Neural cell (in vitro differentiated cells): ENCODE measurements around the gene YIF1B. TPM values are rescaled to one million over a fixed set of nuclear protein-coding genes. Genes with fewer than 3 reads are reported as not detected.

Source experiments
- H2AFZ ChIP-seq: fragments of 200-600, 300-800 bp; sonication (generic), shearing (Covaris generic); 2 replicates; pipeline ENCODE4 v1.6.0; 2014; ENCODE audit warnings: low read depth, mild to moderate bottlenecking, antibody characterized with exemption, low read length, moderate library complexity
- H3F3A ChIP-seq: fragments of 200-600 bp; shearing (Covaris generic); 2 replicates; pipeline ENCODE4 v1.6.1; 2016; ENCODE audit warnings: mild to moderate bottlenecking, moderate library complexity, mixed read lengths, antibody characterized with exemption, low read length; ENCODE audit not compliant: insufficient read depth, poor library complexity, severe bottlenecking
- H3K27ac ChIP-seq: fragments of 200-600, 300-800 bp; sonication (generic), shearing (Covaris generic); 2 replicates; pipeline ENCODE4 v1.5.1; 2014; ENCODE audit warnings: mild to moderate bottlenecking, low read length, moderate library complexity
- H3K27me3 ChIP-seq: fragments of 300-800, 200-600 bp; sonication (generic), shearing (Covaris generic); 2 replicates; pipeline ENCODE4 v1.6.0; 2014; ENCODE audit warnings: mild to moderate bottlenecking, low read depth, low read length, moderate library complexity; ENCODE audit not compliant: insufficient read depth
- H3K36me3 ChIP-seq: fragments of 300-800, 200-600 bp; sonication (generic), shearing (Covaris generic); 2 replicates; pipeline ENCODE4 v1.5.1; 2014; ENCODE audit warnings: mild to moderate bottlenecking, antibody characterized with exemption, low read length, moderate library complexity; ENCODE audit not compliant: insufficient read depth
- H3K4me2 ChIP-seq: fragments of 300-800, 200-600 bp; sonication (generic), shearing (Covaris generic); 2 replicates; pipeline ENCODE4 v1.6.0; 2014; ENCODE audit warnings: mild to moderate bottlenecking, low read length
- H3K4me3 ChIP-seq: fragments of 300-800, 200-600 bp; sonication (generic), shearing (Covaris generic); 2 replicates; pipeline ENCODE4 v1.5.1; 2014; ENCODE audit warnings: mild to moderate bottlenecking, low read length, moderate library complexity
- H3K79me2 ChIP-seq: fragments of 200-600 bp; shearing (Covaris generic); replicated peaks from 2 replicates; pipeline ENCODE4 v1.6.0; 2014; ENCODE audit warnings: mild to moderate bottlenecking, low read length, moderate library complexity; ENCODE audit not compliant: insufficient read depth
- H3K9ac ChIP-seq: fragments of 300-800, 200-600 bp; sonication (generic), shearing (Covaris generic); 2 replicates; pipeline ENCODE4 v1.6.1; 2016; ENCODE audit warnings: mild to moderate bottlenecking, low read length, mixed read lengths
- H3K9me2 ChIP-seq: fragments of 200-600 bp; shearing (Covaris generic); 2 replicates; pipeline ENCODE4 v1.6.1; 2016; ENCODE audit warnings: mild to moderate bottlenecking, low read length, mixed read lengths; ENCODE audit not compliant: insufficient read depth
- H3K9me3 ChIP-seq: fragments of 200-600, 300-800 bp; sonication (generic), shearing (Covaris generic); 2 replicates; pipeline ENCODE4 v1.6.1; 2016; ENCODE audit warnings: mild to moderate bottlenecking, mixed run types, low read length, moderate library complexity, mixed read lengths
- H4K20me1 ChIP-seq: fragments of 200-600 bp; shearing (Covaris generic); 2 replicates; pipeline ENCODE4 v1.6.1; 2016; ENCODE audit warnings: mild to moderate bottlenecking, mixed run types; ENCODE audit not compliant: insufficient read depth
- CTCF ChIP-seq: fragments of 450-650 bp; IDR thresholded peaks from 2 replicates; pipeline ENCODE4 v1.5.1; 2014; ENCODE audit warnings: antibody characterized with exemption, mild to moderate bottlenecking, moderate library complexity; ENCODE audit not compliant: poor library complexity, severe bottlenecking
- EP300 ChIP-seq: fragments of 450-650 bp; conservative IDR thresholded peaks from 2 replicates; pipeline ENCODE4 v1.6.1; 2014; ENCODE audit warnings: antibody characterized with exemption, mild to moderate bottlenecking, moderate library complexity; ENCODE audit not compliant: poor library complexity, severe bottlenecking
- EZH2 ChIP-seq: fragments of 200-600, 300-800 bp; shearing (Covaris generic), sonication (generic); IDR thresholded peaks from 2 replicates; pipeline ENCODE4 v1.6.1; 2014; ENCODE audit warnings: antibody characterized with exemption, low read length, borderline replicate concordance, mild to moderate bottlenecking; ENCODE audit not compliant: insufficient read depth, poor library complexity, severe bottlenecking
- MXI1 ChIP-seq: fragments of 450-650 bp; conservative IDR thresholded peaks from 2 replicates; pipeline ENCODE4 v1.6.1; 2014; ENCODE audit warnings: antibody characterized with exemption, mild to moderate bottlenecking; ENCODE audit not compliant: poor library complexity, severe bottlenecking
- POLR2AphosphoS5 ChIP-seq: IDR thresholded peaks from 2 replicates; pipeline ENCODE4 v1.6.1; 2012
- RAD21 ChIP-seq: fragments of 450-650 bp; conservative IDR thresholded peaks from 2 replicates; pipeline ENCODE4 v1.6.1; 2014; ENCODE audit warnings: antibody characterized with exemption, mild to moderate bottlenecking, moderate library complexity
- REST ChIP-seq: IDR thresholded peaks from 2 replicates; pipeline ENCODE4 v1.6.1; 2012; ENCODE audit warnings: borderline replicate concordance
- SMC3 ChIP-seq: fragments of 450-650 bp; conservative IDR thresholded peaks from 2 replicates; pipeline ENCODE4 v1.6.1; 2014; ENCODE audit warnings: antibody characterized with exemption, mild to moderate bottlenecking, moderate library complexity; ENCODE audit not compliant: poor library complexity
- TAF1 ChIP-seq: IDR thresholded peaks from 2 replicates; pipeline ENCODE4 v1.6.1; 2012; ENCODE audit warnings: low read depth
- polyA plus RNA-seq: library from polyadenylated mRNA; depleted of rRNA; stranded (reverse); fragments of >200 nt; gene quantifications from 2 replicates; pipeline ENCODE4 v1.2.3, GENCODE V29; 2014

Gene YIF1B
- polyA plus RNA-seq, 1 donor from 2014 or later, result 84.0 TPM

GRCh38 chr19:38308926-38309614 is 6.7 kb downstream of the YIF1B start:
- no peaks in the 10 kb centered on the region for H3K9me2 ChIP-seq

More at GRCh38 chr19:38308926-38309614, 6.7 kb downstream of the YIF1B start:
- TF ChIP-seq EZH2 (no peak), TAF1 (no peak), CTCF (no peak), REST (no peak), SMC3 (no peak), MXI1 (no peak), EP300 (no peak), RAD21 (no peak), POLR2AphosphoS5 (no peak)
- no peak overlapping the region for H3K4me2 ChIP-seq
- no peaks in the 10 kb centered on the region for H3K79me2 ChIP-seq
- H4K20me1 ChIP-seq, result no peaks in the 10 kb centered on the region
- H3F3A ChIP-seq, result no peaks in the 10 kb centered on the region
- H3K27me3 ChIP-seq, result no peaks in the 10 kb centered on the region
- H2AFZ ChIP-seq, result no peak overlapping the region
- H3K9ac ChIP-seq, result no peak overlapping the region
- no peak overlapping the region for H3K27ac ChIP-seq
- H3K9me3 ChIP-seq, result no peaks in the 10 kb centered on the region
- no peaks in the 10 kb centered on the region for H3K36me3 ChIP-seq
- no peak overlapping the region for H3K4me3 ChIP-seq
